LNCaP clone FGC (cell line): ENCODE measurements around the gene SPAG9.

Experiments used
- DNase-seq: peaks from one replicate; pipeline ENCODE4 v3.0.0-alpha.2; 2011; ENCODE audit warnings: low read depth
- H3K4me3 ChIP-seq: 2 replicates; pipeline ENCODE4 v1.5.1; 2011; ENCODE audit warnings: mild to moderate bottlenecking, low read depth, low read length, control low read depth
- CTCF ChIP-seq: IDR thresholded peaks from 2 replicates; pipeline ENCODE4 v1.5.1; 2012; ENCODE audit warnings: mild to moderate bottlenecking; ENCODE audit not compliant: control insufficient read depth, insufficient read depth; ENCODE audit errors: extremely low read depth

SPAG9 gene

GRCh38 chr17:50948711-50949110, 172.0 kb downstream of the SPAG9 start:
- no peak overlapping the region for H3K4me3 ChIP-seq
- no peak for DNase-seq
- no peak for TF ChIP-seq CTCF

GRCh38 chr17:50947782-50948543, 172.7 kb downstream of the SPAG9 start:
- no peak for TF ChIP-seq CTCF
- H3K4me3 ChIP-seq: no peak overlapping the region
- DNase-seq: peak; percentile 53

- DNase-seq: no peak
- TF ChIP-seq CTCF: no peak
- no peak overlapping the region for H3K4me3 ChIP-seq
Observed at GRCh38 chr17:50946891-50947781, 173.5 kb downstream of the SPAG9 start.

GRCh38 chr17:50946223-50946890, 174.3 kb downstream of the SPAG9 start:
- H3K4me3 ChIP-seq: no peak overlapping the region
- no peak for TF ChIP-seq CTCF
- no peak for DNase-seq

- DNase-seq: no peak
- no peak for TF ChIP-seq CTCF
- H3K4me3 ChIP-seq: no peak overlapping the region
Observed at GRCh38 chr17:50945779-50946222, 174.9 kb downstream of the SPAG9 start.

GRCh38 chr17:50944902-50945720, 175.6 kb downstream of the SPAG9 start:
- TF ChIP-seq CTCF: no peak
- no peak overlapping the region for H3K4me3 ChIP-seq
- no peak for DNase-seq
